ENCODE measurements around the gene CNOT4.

- peak; percentile 50 to 62 for TF ChIP-seq CTCF (conservative IDR thresholded peaks at IDR 0.05 in 1 of 2, IDR thresholded peaks at IDR 0.05 in 1 of 2; ENCODE audit: extremely low read depth in 1 of 2, insufficient read depth in 1 of 2, low read depth in 1 of 2, low read length in 2 of 2)
- TF ChIP-seq EZH2 (IDR thresholded peaks at IDR 0.05; ENCODE audit: borderline replicate concordance, low read length), result no peak
Measured at GRCh38 chr7:135414850-135415439, 95.0 kb downstream of the CNOT4 start.
